Measurements from ENCODE around the gene ELOB.

ELOB gene

GRCh38 chr16:2777231-2777902, at the start of gene ELOB:
TSS of gene ELOB (minus strand) at chr16:2777280. CDS start at chr16:2777239, 41 bp downstream.
- peak in 54 of 56 donors; percentile 17 to 92 (median 78) for DNase-seq

GRCh38 chr16:2825906-2826305, 48.8 kb upstream of the ELOB start:
- no peak for DNase-seq

- no peak for DNase-seq
Measured at GRCh38 chr16:2825049-2825742, 48.1 kb upstream of the ELOB start.

- DNase-seq, result no peak
Measured at GRCh38 chr16:2824626-2825025, 47.5 kb upstream of the ELOB start.

- no peak for DNase-seq
Measured at GRCh38 chr16:2822496-2822895, 45.4 kb upstream of the ELOB start.

GRCh38 chr16:2822158-2822495, 45.0 kb upstream of the ELOB start:
- DNase-seq, result no peak

- no peak for DNase-seq
Measured at GRCh38 chr16:2821487-2822157, 44.5 kb upstream of the ELOB start.

GRCh38 chr16:2820836-2821486, 43.9 kb upstream of the ELOB start:
- no peak for DNase-seq

- DNase-seq, result no peak
Measured at GRCh38 chr16:2819939-2820835, 43.1 kb upstream of the ELOB start.

- no peak for DNase-seq
Measured at GRCh38 chr16:2819179-2819938, 42.3 kb upstream of the ELOB start.

GRCh38 chr16:2818272-2818876, 41.3 kb upstream of the ELOB start:
- no peak for DNase-seq

GRCh38 chr16:2817340-2818271, 40.5 kb upstream of the ELOB start:
- no peak for DNase-seq

GRCh38 chr16:2816751-2817339, 39.8 kb upstream of the ELOB start, which contains the start of gene PRSS21:
TSS of gene PRSS21 (plus strand) at chr16:2817237. CDS start at chr16:2817269, 32 bp downstream.
- no peak for DNase-seq

GRCh38 chr16:2815299-2815771, 38.3 kb upstream of the ELOB start:
- no peak for DNase-seq

- DNase-seq, result no peak
Measured at GRCh38 chr16:2814551-2815298, 37.6 kb upstream of the ELOB start.

GRCh38 chr16:2813771-2814221, 36.7 kb upstream of the ELOB start:
- DNase-seq, result no peak
